ENCODE data around the gene TP53AIP1.

TP53AIP1 gene

GRCh38 chr11:128904656-128905344 is 37.9 kb downstream of the TP53AIP1 start:
- no peak for DNase-seq

GRCh38 chr11:128904303-128904655 is 38.4 kb downstream of the TP53AIP1 start:
- no peak for DNase-seq

GRCh38 chr11:128903248-128904061 is 39.2 kb downstream of the TP53AIP1 start:
- DNase-seq, result peak; percentile 14

- DNase-seq, result no peak
These were observed 40.1 kb downstream of the TP53AIP1 start for GRCh38 chr11:128902515-128903066.

- DNase-seq, result no peak
These were observed 40.8 kb downstream of the TP53AIP1 start for GRCh38 chr11:128901653-128902514.

GRCh38 chr11:128900468-128900867 is 42.2 kb downstream of the TP53AIP1 start:
- peak; percentile 20 for DNase-seq

GRCh38 chr11:128898580-128899344 is 43.9 kb downstream of the TP53AIP1 start:
- DNase-seq, result no peak

- no peak for DNase-seq
These were observed 44.8 kb downstream of the TP53AIP1 start for GRCh38 chr11:128897826-128898225.

GRCh38 chr11:128896356-128896755 is 46.3 kb downstream of the TP53AIP1 start:
- DNase-seq, result no peak

GRCh38 chr11:128895526-128895925 is 47.1 kb downstream of the TP53AIP1 start:
- no peak for DNase-seq

- DNase-seq, result no peak
These were observed 48.0 kb downstream of the TP53AIP1 start for GRCh38 chr11:128894685-128895084.

- no peak for DNase-seq
These were observed 48.4 kb downstream of the TP53AIP1 start for GRCh38 chr11:128894286-128894681.

GRCh38 chr11:128893578-128894285 is 48.9 kb downstream of the TP53AIP1 start:
- no peak for DNase-seq

GRCh38 chr11:128892866-128893565 is 49.7 kb downstream of the TP53AIP1 start:
- DNase-seq, result no peak

GRCh38 chr11:128891913-128892398 is 50.7 kb downstream of the TP53AIP1 start:
- DNase-seq, result no peak

- DNase-seq, result peak; percentile 28
These were observed 51.9 kb downstream of the TP53AIP1 start, which contains the start of gene KCNJ5 for GRCh38 chr11:128890543-128891368. Gene KCNJ5 (plus strand): TSS chr11:128891356. CDS start chr11:128911274, 19,918 bp downstream.

- no peak for DNase-seq
These were observed 52.5 kb downstream of the TP53AIP1 start for GRCh38 chr11:128890216-128890542.

GRCh38 chr11:128889657-128890213 is 52.9 kb downstream of the TP53AIP1 start:
- no peak for DNase-seq
